GM10248 (cell line): ENCODE measurements around the gene LRP4.

Experiments used
- CTCF ChIA-PET: fragments of 300-600 bp; sonication (Branson Sonifier 250); formaldehyde crosslinking; extraction: SDS; loops from one replicate; lab custom pipeline; 2021; ENCODE audit warnings: antibody characterized with exemption; lab: Yijun Ruan, JAX
- POLR2A ChIA-PET: fragments of 350-650 bp; sonication (Branson Sonifier 250); formaldehyde crosslinking; extraction: SDS; loops from one replicate; lab custom pipeline; 2020; ENCODE audit warnings: antibody characterized with exemption; lab: Yijun Ruan, JAX
- DNase-seq: peaks from one replicate; pipeline ENCODE4 v3.0.0; 2012; ENCODE audit errors: extremely low spot score
- TF ChIP-seq, protein P1 (sequence below): IDR thresholded peaks from 2 replicates; pipeline ENCODE4 v1.5.1; 2012; ENCODE audit warnings: mild to moderate bottlenecking, low read depth; ENCODE audit errors: extremely low read depth, missing control alignments, control extremely low read depth

Gene LRP4

DNA sequence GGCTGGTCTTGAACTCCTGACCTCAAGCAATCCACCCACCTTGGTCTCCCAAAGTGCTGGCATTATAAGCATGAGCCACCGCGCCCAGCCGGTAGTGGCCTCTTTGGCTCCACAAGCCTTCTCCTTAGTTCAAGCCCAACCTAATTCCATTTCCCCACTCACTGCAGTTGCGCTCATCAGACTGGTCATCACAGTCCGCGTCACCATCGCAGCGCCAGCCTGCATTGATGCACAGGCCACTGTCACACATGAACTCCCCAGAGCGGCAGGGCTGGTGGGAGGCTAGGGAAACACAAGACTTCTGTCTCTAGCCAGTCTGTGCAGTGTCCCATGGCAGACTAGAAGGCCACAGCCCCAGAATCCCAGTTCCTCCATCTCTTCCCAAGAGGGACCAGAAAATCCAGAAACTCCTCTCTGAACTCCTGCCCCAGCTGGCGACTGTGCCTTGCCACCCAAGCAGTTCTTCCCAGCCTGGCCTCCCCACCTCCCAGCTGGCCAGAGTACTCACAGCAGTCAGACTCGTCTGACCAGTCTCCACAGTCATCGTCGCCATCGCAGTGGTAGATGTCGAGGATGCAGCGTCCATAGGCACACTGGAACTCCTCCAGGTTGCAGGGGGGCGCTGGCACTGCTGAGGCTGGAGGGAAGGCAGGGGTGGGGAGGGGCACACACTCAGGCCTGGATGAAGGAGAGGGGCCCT, 19.8 kb downstream of the LRP4 start:
- POLR2A ChIA-PET: no interaction called here
- CTCF ChIA-PET: interaction anchor here (1.1 to 1.5 kb wide), 3 partner anchors 254 to 264 kb away, joined by 3 read pairs; no protein-coding TSS in a partner anchor
- TF ChIP-seq, protein P1, sequence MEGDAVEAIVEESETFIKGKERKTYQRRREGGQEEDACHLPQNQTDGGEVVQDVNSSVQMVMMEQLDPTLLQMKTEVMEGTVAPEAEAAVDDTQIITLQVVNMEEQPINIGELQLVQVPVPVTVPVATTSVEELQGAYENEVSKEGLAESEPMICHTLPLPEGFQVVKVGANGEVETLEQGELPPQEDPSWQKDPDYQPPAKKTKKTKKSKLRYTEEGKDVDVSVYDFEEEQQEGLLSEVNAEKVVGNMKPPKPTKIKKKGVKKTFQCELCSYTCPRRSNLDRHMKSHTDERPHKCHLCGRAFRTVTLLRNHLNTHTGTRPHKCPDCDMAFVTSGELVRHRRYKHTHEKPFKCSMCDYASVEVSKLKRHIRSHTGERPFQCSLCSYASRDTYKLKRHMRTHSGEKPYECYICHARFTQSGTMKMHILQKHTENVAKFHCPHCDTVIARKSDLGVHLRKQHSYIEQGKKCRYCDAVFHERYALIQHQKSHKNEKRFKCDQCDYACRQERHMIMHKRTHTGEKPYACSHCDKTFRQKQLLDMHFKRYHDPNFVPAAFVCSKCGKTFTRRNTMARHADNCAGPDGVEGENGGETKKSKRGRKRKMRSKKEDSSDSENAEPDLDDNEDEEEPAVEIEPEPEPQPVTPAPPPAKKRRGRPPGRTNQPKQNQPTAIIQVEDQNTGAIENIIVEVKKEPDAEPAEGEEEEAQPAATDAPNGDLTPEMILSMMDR: no peak
- DNase-seq: no peak

DNA sequence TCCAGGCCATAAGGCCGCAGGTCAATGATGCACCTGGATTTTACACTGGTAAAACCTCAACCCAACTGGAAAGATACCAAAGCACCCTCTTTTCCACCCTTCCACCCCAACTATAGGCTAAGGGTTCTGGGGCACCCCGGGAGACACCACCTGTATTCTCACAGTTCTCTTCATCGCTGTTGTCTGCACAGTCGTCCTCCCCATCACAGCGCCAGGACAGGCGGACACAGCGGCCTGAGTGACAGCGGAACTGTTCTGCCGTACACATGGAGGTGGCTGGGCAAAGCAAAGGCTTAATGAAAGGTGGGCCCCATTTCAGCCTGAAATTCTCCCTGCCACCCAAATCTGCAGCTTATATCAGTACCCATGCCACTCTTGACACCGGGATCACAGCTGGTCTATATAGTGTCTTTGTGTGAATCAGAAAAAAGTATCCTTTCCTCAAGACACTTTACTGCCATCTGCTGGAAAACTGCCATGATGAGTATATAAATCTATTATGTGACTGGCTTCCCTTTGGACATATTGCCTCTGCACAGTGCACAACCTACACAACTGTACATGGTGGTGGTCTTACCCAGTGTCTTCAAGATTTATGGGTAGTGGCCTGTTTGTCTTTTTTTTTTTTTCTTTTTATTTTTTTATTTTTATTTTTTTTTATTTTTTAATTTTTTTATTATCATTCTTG, 21.5 kb downstream of the LRP4 start:
- CTCF ChIA-PET: interaction anchor here (0.6 to 7.1 kb wide), 9 partner anchors 10 to 271 kb away, joined by 3 to 84 read pairs (median 4); no protein-coding TSS in a partner anchor
- POLR2A ChIA-PET: no interaction called here
- DNase-seq: peak; percentile 44
- TF ChIP-seq, protein P1: peak; percentile 9

DNA sequence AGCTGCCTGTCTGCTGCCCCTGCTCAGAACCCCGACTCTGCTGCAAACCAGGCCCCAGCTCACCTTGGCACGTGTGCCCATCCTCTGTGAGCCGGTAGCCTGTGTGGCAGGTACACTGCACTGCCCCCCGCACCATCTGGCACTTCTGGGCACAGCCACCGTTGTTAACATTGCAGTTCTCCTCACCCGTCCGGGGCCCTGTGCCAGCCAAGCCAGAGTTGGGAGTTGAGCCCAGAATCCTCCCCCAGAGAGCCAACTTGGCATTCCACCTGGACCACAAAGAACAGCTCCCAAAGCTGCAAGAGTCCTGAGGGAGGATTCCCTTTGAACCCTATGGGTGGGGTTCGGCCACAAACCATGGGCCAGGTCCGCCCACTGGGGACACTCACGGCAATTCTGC, 22.5 kb downstream of the LRP4 start:
- POLR2A ChIA-PET: no interaction called here
- DNase-seq: no peak
- TF ChIP-seq, protein P1: no peak
- CTCF ChIA-PET: interaction anchor here (1.1 to 7.1 kb wide), 7 partner anchors 14 to 272 kb away, joined by 3 to 84 read pairs (median 4); no protein-coding TSS in a partner anchor

DNA sequence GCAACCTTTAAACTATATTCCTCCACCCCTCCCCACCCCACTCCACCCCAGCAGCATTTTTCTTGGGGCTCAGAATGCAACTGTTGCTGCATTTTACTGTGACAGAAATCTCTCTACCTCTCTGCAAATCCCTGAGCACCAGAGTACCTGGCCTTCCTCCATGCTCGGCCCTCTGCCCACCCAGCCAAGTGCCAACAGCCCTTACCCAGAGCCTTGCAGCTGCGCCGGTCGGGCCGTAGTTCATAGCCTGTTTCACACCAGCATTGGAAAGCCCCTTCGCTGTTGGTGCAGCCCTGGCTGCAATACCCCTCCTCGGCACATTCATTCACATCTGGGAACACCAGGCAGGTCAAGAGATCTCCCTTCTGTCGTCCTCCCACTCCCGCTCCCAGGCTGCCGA, 23.4 kb downstream of the LRP4 start:
- DNase-seq: no peak
- ChIA-PET POLR2A (no interaction called here), CTCF (interaction anchor here (1.3 to 7.1 kb wide), 4 partner anchors 22 to 267 kb away, joined by 3 to 84 read pairs (median 11); no protein-coding TSS in a partner anchor)
- TF ChIP-seq, protein P1: no peak

DNA sequence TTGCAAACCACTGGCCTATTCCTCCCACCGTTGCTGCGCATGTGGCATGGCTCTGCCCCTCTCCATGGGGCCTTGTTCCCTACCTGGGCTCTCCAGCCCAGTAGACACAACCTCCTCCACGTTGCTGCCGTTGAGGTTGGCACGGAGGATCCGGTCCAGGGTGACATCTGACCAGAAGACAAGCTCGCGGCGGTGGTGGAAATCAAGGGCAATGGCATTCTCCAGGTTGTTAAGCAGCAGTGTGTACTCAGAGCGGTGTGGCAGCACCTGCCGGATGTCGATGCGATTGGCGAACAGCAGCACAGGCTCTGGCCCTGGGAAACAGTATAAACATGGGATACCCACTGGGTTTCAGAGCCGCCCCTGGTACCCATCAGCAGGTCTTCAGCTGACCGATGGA, 23.8 kb downstream of the LRP4 start:
- CTCF ChIA-PET: interaction anchor here (1.3 to 7.1 kb wide), 3 partner anchors 22 to 259 kb away, joined by 3 to 84 read pairs (median 9); no protein-coding TSS in a partner anchor
- POLR2A ChIA-PET: no interaction called here
- TF ChIP-seq, protein P1: no peak
- no peak for DNase-seq

DNA sequence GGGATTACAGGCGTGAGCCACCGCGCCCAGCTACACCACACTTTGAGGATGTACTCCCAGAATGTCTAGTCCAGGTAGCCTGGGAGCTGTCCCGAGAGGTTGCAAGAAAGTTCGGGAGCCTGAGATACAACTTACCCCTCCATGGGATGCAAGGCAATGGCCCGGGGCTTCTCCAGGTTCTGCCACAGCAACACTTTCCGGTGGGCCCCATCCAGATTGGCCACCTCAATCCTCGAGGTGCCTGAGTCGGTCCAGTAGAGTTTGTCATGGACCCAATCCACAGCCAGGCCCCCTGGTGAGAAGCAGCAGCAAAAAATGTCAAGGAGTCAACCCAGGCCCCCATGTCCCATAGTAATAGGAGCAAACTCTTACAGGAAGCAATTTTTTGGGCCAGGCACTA, 25.5 kb downstream of the LRP4 start:
- no peak for DNase-seq
- POLR2A ChIA-PET: no interaction called here
- TF ChIP-seq, protein P1: no peak
- CTCF ChIA-PET: interaction anchor here (0.9 to 7.1 kb wide), 7 partner anchors 15 to 519 kb away, joined by 3 to 84 read pairs (median 3); no protein-coding TSS in a partner anchor
